Esophagus muscularis mucosa (tissue), 4 donors: Measurements from ENCODE around the gene DSCAML1. TPM values are rescaled to one million over a fixed set of nuclear protein-coding genes. Genes with fewer than 3 reads are reported as not detected.

Source experiments
- DNase-seq: peaks from one replicate; pipeline ENCODE4 v3.0.0-alpha.2; 2017; ENCODE audit errors: extremely low spot score
- H3K27ac ChIP-seq, 4 donors: fragments of 200-600 bp; sonication (generic); replicated peaks in 1 of 4; 1 replicate in 3 of 4; 2 replicates in 1 of 4; pipeline ENCODE4 v1.5.1; 2016 to 2019; ENCODE audit warnings: mild to moderate bottlenecking in 1 of 4
- H3K27me3 ChIP-seq, 4 donors: fragments of 200-600 bp; sonication (generic); one replicate each; pipeline versions ENCODE4 v1.5.1 to v1.6.0; 2016 to 2019
- H3K36me3 ChIP-seq, 4 donors: fragments of 200-600 bp; sonication (generic); one replicate each; pipeline ENCODE4 v1.5.1; 2016 to 2019
- H3K4me1 ChIP-seq, 4 donors: fragments of 200-600 bp; sonication (generic); one replicate each; pipeline ENCODE4 v1.5.1; 2016 to 2019
- H3K4me3 ChIP-seq, 4 donors: fragments of 200-600 bp; sonication (generic); 1 replicate in 2 of 4; 2 replicates in 2 of 4; pipeline ENCODE4 v1.5.1; 2016 to 2019; ENCODE audit warnings: mild to moderate bottlenecking in 4 of 4, moderate library complexity in 1 of 4
- H3K9me3 ChIP-seq, 4 donors: fragments of 200-600 bp; sonication (generic); 1 replicate in 3 of 4; 2 replicates in 1 of 4; pipeline ENCODE4 v1.5.1; 2016 to 2019
- CTCF ChIP-seq, 3 experiments: fragments of 200-600 bp in 2 of 3; fragments of 450-650 bp in 1 of 3; sonication (generic) in 2 of 3; IDR thresholded peaks; one replicate each; pipeline ENCODE4 v1.5.1; 2017 to 2019; ENCODE audit warnings: antibody characterized with exemption in 3 of 3, mild to moderate bottlenecking in 2 of 3, moderate library complexity in 1 of 3
- EP300 ChIP-seq: sonication (generic); formaldehyde crosslinking; IDR thresholded peaks from one replicate; pipeline ENCODE4 v1.6.1; 2017; ENCODE audit warnings: antibody characterized with exemption
- POLR2A ChIP-seq: fragments of 450-650 bp; IDR thresholded peaks from one replicate; pipeline ENCODE4 v1.6.1; 2017; ENCODE audit warnings: antibody characterized with exemption, moderate library complexity, mild to moderate bottlenecking, low read depth
- POLR2AphosphoS5 ChIP-seq, 2 donors: sonication (generic); formaldehyde crosslinking; IDR thresholded peaks; one replicate each; pipeline ENCODE4 v1.6.1; 2017; ENCODE audit warnings: antibody characterized with exemption in 2 of 2
- WGBS: methylation state at CpG from one replicate; pipeline ENCODE4 v1.1.5; 2018; 5-methylcytosine and 5-hydroxymethylcytosine counted together
- intact Hi-C: fragments of 100-400 bp; cut with DNase I; formaldehyde crosslinking; loops from one replicate; pipeline ENCODE4 v1.15.1; 2023
- total RNA-seq, 4 donors: library from RNA; depleted of rRNA; stranded (reverse); fragments of >200 nt; gene quantifications; one replicate each; pipeline versions ENCODE4 v1.1.0 to v1.2.1, GENCODE V29; 2016

The DSCAML1 gene
- total RNA-seq, 4 donors from 2014 or later, result 0.50 to 5.8 (median 1.2) TPM

- no peak overlapping the region for H3K27ac ChIP-seq
- H3K4me3 ChIP-seq, result no peak overlapping the region
- peaks cover 9 to 25% (median 23%) of the 10 kb centered on the region in 4 donors for H3K4me1 ChIP-seq
- H3K36me3 ChIP-seq, result no peaks in the 10 kb centered on the region
- H3K27me3 ChIP-seq, result no peaks in the 10 kb centered on the region
- DNase-seq, result no peak
- intact Hi-C loops, result no loop called here
- WGBS, result 96% methylated on average over 14 of the region's 14 CpGs
- no peaks in the 10 kb centered on the region for H3K9me3 ChIP-seq
- TF ChIP-seq CTCF (IDR thresholded peaks at IDR 0.05), result no peak
Observed at GRCh38 chr11:117662671-117663269, 134.2 kb downstream of the DSCAML1 start.

GRCh38 chr11:117662255-117662654, 134.8 kb downstream of the DSCAML1 start:
- DNase-seq, result no peak
- 80% methylated on average over 8 of the region's 8 CpGs for WGBS
- no peak for TF ChIP-seq POLR2AphosphoS5 (IDR thresholded peaks at IDR 0.05)
- no peak for TF ChIP-seq CTCF (IDR thresholded peaks at IDR 0.05)
- no peak for TF ChIP-seq POLR2A
- TF ChIP-seq EP300, result no peak

DNA sequence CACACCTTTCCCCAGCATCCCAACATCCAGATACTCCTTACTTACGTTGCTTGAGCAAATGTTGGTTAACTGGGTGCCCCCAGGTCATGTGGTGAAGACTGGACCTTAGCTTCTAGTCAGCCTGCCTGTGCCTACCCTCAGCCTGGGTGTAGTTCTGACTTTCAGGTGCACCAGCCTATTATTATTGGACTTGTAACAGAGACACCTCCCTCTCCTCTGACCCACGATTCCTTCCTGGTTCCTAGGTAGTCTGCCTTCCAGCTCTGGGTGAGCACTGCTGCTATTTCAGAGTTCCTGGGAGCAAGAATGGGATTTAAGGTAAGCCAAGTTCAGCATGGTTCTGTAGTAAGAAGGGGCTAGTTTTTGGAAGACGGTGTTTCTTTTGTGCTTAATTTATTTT, 138.2 kb downstream of the DSCAML1 start:
- no peak for DNase-seq

More at GRCh38 chr11:117662255-117662654, 134.8 kb downstream of the DSCAML1 start:
- H3K27me3 ChIP-seq, result no peaks in the 10 kb centered on the region
- no peak overlapping the region for H3K27ac ChIP-seq
- intact Hi-C loops, result no loop called here
- H3K9me3 ChIP-seq, result no peaks in the 10 kb centered on the region
- no peak overlapping the region for H3K4me3 ChIP-seq
- H3K36me3 ChIP-seq, result no peaks in the 10 kb centered on the region
- H3K4me1 ChIP-seq, result peaks cover 9 to 25% (median 23%) of the 10 kb centered on the region in 4 donors

DNA sequence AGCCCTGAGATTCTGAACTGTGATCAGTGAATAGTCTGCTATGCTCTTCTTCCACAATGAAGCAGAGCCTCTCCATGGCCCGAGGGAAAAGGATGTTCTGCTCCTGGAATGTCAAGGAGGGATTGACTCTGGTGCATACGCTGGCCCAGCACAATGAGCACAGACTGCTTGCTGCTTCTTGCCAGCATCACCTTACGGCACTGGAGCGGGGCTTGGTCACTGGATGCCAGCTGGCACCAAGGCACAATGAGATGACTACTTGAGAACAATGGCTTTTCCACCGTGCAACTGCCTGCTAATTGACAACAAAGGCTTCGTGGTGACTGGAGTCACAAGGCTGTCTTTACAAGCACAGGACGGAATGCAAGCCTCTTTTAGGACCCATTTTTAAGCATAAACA, 139.2 kb downstream of the DSCAML1 start:
- TF ChIP-seq POLR2AphosphoS5 (IDR thresholded peaks at IDR 0.05), result no peak
- no peak for TF ChIP-seq POLR2A
- no peak for TF ChIP-seq CTCF (IDR thresholded peaks at IDR 0.05)
- intact Hi-C loops, result no loop called here
- 81% methylated on average over 7 of the region's 7 CpGs for WGBS
- no peak overlapping the region for H3K27ac ChIP-seq
- no peak for DNase-seq
- no peaks in the 10 kb centered on the region for H3K4me1 ChIP-seq
- H3K27me3 ChIP-seq, result no peaks in the 10 kb centered on the region
- no peaks in the 10 kb centered on the region for H3K36me3 ChIP-seq
- no peak overlapping the region for H3K4me3 ChIP-seq
- H3K9me3 ChIP-seq, result no peaks in the 10 kb centered on the region

More for the DNA sequence above, 138.2 kb downstream of the DSCAML1 start:
- H3K4me3 ChIP-seq, result no peak overlapping the region
- H3K36me3 ChIP-seq, result no peaks in the 10 kb centered on the region
- TF ChIP-seq POLR2AphosphoS5 (IDR thresholded peaks at IDR 0.05), result no peak
- 83% methylated on average over 3 of the region's 3 CpGs for WGBS
- H3K27me3 ChIP-seq, result no peaks in the 10 kb centered on the region
- H3K9me3 ChIP-seq, result no peaks in the 10 kb centered on the region
- no peak overlapping the region for H3K27ac ChIP-seq
- H3K4me1 ChIP-seq, result peaks cover 1 to 10% (median 8%) of the 10 kb centered on the region in 4 donors
- intact Hi-C loops, result no loop called here

- DNase-seq, result no peak
- no peak overlapping the region for H3K27ac ChIP-seq
- H3K27me3 ChIP-seq, result no peaks in the 10 kb centered on the region
- H3K9me3 ChIP-seq, result no peaks in the 10 kb centered on the region
- no peaks in the 10 kb centered on the region for H3K36me3 ChIP-seq
- H3K4me1 ChIP-seq, result no peaks in the 10 kb centered on the region
- no peak overlapping the region for H3K4me3 ChIP-seq
- TF ChIP-seq POLR2A (no peak), CTCF (IDR thresholded peaks at IDR 0.05) (no peak), EP300 (no peak), POLR2AphosphoS5 (IDR thresholded peaks at IDR 0.05) (no peak)
- intact Hi-C loops, result no loop called here
- 85% methylated on average over 13 of the region's 21 CpGs for WGBS
Observed at GRCh38 chr11:117654281-117655255, 142.4 kb downstream of the DSCAML1 start.
